ENCODE results near the gene PTPRT.

The PTPRT gene

DNA sequence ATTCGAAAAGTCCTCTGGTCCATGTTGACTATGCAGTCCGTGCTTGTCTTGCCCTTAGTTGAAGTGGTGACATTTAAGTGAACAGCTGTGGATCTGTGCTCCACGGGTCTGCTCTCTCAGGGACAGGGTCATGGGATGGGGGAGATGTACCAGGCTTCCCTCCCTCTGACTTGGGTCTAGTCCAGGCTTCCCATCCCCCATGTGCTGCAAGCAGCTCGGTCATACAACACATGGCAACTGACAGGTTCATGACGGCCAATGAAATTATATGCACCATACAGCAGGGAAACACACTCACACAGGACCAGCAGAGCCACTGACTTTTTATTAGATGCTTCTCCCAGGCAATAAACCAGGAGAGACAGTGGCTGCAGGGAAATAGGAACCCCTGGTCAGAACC is 201.4 kb downstream of the PTPRT start:
- H3K9me3 ChIP-seq (ENCODE audit: control insufficient read depth, insufficient read depth, low read depth, low read length) = no peaks in the 10 kb centered on the region
- H3K4me1 ChIP-seq (ENCODE audit: control insufficient read depth, insufficient read depth, low read length) = no peaks in the 10 kb centered on the region
- ChIA-PET CTCF (no interaction called here), POLR2A (no interaction called here)
- no peak overlapping the region for H3K27ac ChIP-seq (ENCODE audit: extremely low read depth, low read depth, low read length)
- TF ChIP-seq ZNF148 (tag by site-specific recombination; IDR thresholded peaks at IDR 0.05; ENCODE audit: borderline replicate concordance) = no peak
- H3K4me3 ChIP-seq (ENCODE audit: low read depth, low read length) = no peak overlapping the region
- no peaks in the 10 kb centered on the region for H3K36me3 ChIP-seq (ENCODE audit: control insufficient read depth in 2 of 2, insufficient read depth in 1 of 2, low read length in 2 of 2)

DNA sequence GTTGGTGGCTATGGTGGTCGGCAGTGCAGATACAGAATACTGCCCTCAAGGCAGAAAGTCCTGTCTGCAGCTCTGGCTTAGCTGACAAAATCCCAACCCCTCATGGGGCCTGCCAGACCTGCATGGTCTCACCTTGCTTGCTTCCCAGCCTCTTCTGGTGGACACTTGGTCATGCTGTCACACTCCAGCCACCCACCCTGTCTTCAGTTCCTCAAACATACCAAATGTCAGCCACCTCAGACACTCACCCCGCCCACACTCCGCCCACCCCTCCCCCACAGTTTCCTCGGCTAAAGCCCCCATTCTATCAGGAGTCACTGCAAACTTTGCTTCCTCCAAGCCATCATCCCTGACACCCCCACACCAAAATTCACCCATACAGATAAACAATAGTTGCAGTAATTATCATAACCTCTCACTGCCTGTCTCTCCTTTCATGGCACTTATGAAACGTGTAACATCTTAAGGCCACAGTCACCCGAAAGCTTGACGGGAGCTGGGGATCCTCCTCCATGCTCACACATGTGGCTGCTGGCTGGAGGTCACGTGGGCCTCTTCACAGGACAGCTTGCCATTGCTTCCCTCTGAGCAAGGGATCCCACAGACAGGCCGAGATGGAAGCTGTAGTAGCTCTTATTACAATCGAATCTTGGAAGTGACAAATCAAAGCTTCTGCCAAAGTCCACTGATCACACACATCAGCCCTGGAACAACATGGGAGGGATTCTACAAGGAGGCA is 202.2 kb downstream of the PTPRT start:
- POLR2A ChIA-PET = no interaction called here
- CTCF ChIA-PET = no interaction called here
- H3K27ac ChIP-seq (ENCODE audit: extremely low read depth, low read depth, low read length) = no peak overlapping the region

GRCh38 chr20:42986143-42986773 is 203.4 kb downstream of the PTPRT start:
- CTCF ChIA-PET = no interaction called here

More for the DNA sequence above, 202.2 kb downstream of the PTPRT start:
- Histone ChIP-seq H3K4me3 (ENCODE audit: low read depth, low read length) (no peak overlapping the region), H3K4me1 (ENCODE audit: control insufficient read depth, insufficient read depth, low read length) (no peaks in the 10 kb centered on the region), H3K36me3 (ENCODE audit: control insufficient read depth in 2 of 2, insufficient read depth in 1 of 2, low read length in 2 of 2) (no peaks in the 10 kb centered on the region), H3K9me3 (ENCODE audit: control insufficient read depth, insufficient read depth, low read depth, low read length) (no peaks in the 10 kb centered on the region)
- no peak for TF ChIP-seq ZNF701 (tag by site-specific recombination; IDR thresholded peaks at IDR 0.05)
- TF ChIP-seq EGR2 (tag by site-specific recombination; IDR thresholded peaks at IDR 0.05; ENCODE audit: low read depth) = peak; percentile 15; the same call in 1 of the 2 replicates

More at GRCh38 chr20:42986143-42986773, 203.4 kb downstream of the PTPRT start:
- no peaks in the 10 kb centered on the region for H3K4me1 ChIP-seq (ENCODE audit: control insufficient read depth, insufficient read depth, low read length)
- H3K36me3 ChIP-seq (ENCODE audit: control insufficient read depth in 2 of 2, insufficient read depth in 1 of 2, low read length in 2 of 2) = no peaks in the 10 kb centered on the region
- H3K9me3 ChIP-seq (ENCODE audit: control insufficient read depth, insufficient read depth, low read depth, low read length) = no peaks in the 10 kb centered on the region
- POLR2A ChIA-PET = no interaction called here
- H3K4me3 ChIP-seq (ENCODE audit: low read depth, low read length) = no peak overlapping the region
- no peak for TF ChIP-seq ZNF133 (tag by site-specific recombination; IDR thresholded peaks at IDR 0.05)
- TF ChIP-seq ZNF19 (tag by site-specific recombination; IDR thresholded peaks at IDR 0.05; ENCODE audit: low read depth) = no peak
- no peak for TF ChIP-seq ZNF138 (tag by site-specific recombination; IDR thresholded peaks at IDR 0.05; ENCODE audit: borderline replicate concordance)
- TF ChIP-seq ZIC2 (tag by site-specific recombination; IDR thresholded peaks at IDR 0.05) = no peak
- no peak for TF ChIP-seq ZNF169 (tag by site-specific recombination; IDR thresholded peaks at IDR 0.05)
- TF ChIP-seq, protein P1, sequence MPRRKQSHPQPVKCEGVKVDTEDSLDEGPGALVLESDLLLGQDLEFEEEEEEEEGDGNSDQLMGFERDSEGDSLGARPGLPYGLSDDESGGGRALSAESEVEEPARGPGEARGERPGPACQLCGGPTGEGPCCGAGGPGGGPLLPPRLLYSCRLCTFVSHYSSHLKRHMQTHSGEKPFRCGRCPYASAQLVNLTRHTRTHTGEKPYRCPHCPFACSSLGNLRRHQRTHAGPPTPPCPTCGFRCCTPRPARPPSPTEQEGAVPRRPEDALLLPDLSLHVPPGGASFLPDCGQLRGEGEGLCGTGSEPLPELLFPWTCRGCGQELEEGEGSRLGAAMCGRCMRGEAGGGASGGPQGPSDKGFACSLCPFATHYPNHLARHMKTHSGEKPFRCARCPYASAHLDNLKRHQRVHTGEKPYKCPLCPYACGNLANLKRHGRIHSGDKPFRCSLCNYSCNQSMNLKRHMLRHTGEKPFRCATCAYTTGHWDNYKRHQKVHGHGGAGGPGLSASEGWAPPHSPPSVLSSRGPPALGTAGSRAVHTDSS (tag by site-specific recombination; IDR thresholded peaks at IDR 0.05) = no peak
- TF ChIP-seq ZNF239 (tag by site-specific recombination; IDR thresholded peaks at IDR 0.05) = no peak
- no peak for TF ChIP-seq ZNF114 (tag by site-specific recombination; IDR thresholded peaks at IDR 0.05)
- TF ChIP-seq ZSCAN30 (tag by site-specific recombination; IDR thresholded peaks at IDR 0.05) = no peak
- TF ChIP-seq, protein P2, sequence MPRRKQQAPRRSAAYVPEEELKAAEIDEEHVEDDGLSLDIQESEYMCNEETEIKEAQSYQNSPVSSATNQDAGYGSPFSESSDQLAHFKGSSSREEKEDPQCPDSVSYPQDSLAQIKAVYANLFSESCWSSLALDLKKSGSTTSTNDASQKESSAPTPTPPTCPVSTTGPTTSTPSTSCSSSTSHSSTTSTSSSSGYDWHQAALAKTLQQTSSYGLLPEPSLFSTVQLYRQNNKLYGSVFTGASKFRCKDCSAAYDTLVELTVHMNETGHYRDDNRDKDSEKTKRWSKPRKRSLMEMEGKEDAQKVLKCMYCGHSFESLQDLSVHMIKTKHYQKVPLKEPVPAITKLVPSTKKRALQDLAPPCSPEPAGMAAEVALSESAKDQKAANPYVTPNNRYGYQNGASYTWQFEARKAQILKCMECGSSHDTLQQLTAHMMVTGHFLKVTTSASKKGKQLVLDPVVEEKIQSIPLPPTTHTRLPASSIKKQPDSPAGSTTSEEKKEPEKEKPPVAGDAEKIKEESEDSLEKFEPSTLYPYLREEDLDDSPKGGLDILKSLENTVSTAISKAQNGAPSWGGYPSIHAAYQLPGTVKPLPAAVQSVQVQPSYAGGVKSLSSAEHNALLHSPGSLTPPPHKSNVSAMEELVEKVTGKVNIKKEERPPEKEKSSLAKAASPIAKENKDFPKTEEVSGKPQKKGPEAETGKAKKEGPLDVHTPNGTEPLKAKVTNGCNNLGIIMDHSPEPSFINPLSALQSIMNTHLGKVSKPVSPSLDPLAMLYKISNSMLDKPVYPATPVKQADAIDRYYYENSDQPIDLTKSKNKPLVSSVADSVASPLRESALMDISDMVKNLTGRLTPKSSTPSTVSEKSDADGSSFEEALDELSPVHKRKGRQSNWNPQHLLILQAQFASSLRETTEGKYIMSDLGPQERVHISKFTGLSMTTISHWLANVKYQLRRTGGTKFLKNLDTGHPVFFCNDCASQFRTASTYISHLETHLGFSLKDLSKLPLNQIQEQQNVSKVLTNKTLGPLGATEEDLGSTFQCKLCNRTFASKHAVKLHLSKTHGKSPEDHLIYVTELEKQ (tag by site-specific recombination; IDR thresholded peaks at IDR 0.05; ENCODE audit: borderline replicate concordance) = no peak
- no peak for TF ChIP-seq ZNF362 (tag by site-specific recombination; IDR thresholded peaks at IDR 0.05)
- TF ChIP-seq ZNF146 (tag by site-specific recombination; IDR thresholded peaks at IDR 0.05) = no peak
- TF ChIP-seq ZNF701 (tag by site-specific recombination; IDR thresholded peaks at IDR 0.05) = no peak
- H3K27ac ChIP-seq (ENCODE audit: extremely low read depth, low read depth, low read length) = no peak overlapping the region
